Endothelial cell of umbilical vein (primary cell): ENCODE results near the gene ZNF283. TPM values are rescaled to one million over a fixed set of nuclear protein-coding genes. Genes with fewer than 3 reads are reported as not detected.
"Not testable (repeated sequence)": the region's sequence is repeated elsewhere in the genome, so short reads cannot be mapped to it uniquely, and the experiment has no call there.

ENCODE experiments used
- BruUV-seq: library from RNA; stranded (reverse); fragments of 400-500 nt; replicated peaks from 2 replicates; lab custom pipeline; 2021; lab: Mats Ljungman, UMichigan
- CTCF ChIA-PET: fragments of 300-600, 350-600 bp; sonication (Branson Sonifier 250); formaldehyde crosslinking; loops from one replicate; lab custom pipeline; 2021; ENCODE audit warnings: antibody characterized with exemption, inconsistent platforms; lab: Charles Lee
- POLR2A ChIA-PET: fragments of 300-600, 350-600 bp; sonication (Branson Sonifier 250); formaldehyde crosslinking; loops from one replicate; lab custom pipeline; 2021; ENCODE audit warnings: antibody characterized with exemption, inconsistent platforms; lab: Charles Lee
- DNase-seq: peaks from one replicate; pipeline ENCODE4 v3.0.0-alpha.2; 2011; ENCODE audit warnings: low read depth, low spot score
- FAIRE-seq: peaks from 2 replicates; lab custom pipeline; 2011; peaks lifted over from hg19 to GRCh38; lab: Jason Lieb, UNC
- H2AFZ ChIP-seq: 2 replicates; pipeline ENCODE4 v1.6.0; 2012; ENCODE audit warnings: low read depth, low read length, control low read depth, inconsistent platforms
- H3K27ac ChIP-seq: 2 replicates; pipeline ENCODE4 v1.5.1; 2011; ENCODE audit warnings: low read depth, mild to moderate bottlenecking, control low read depth, low read length, moderate library complexity; ENCODE audit not compliant: insufficient read depth
- H3K27me3 ChIP-seq, 2 experiments: 2 replicates each; pipeline versions ENCODE4 v1.6.0 to v1.6.1; 2011; ENCODE audit warnings: low read length in 2 of 2, mixed read lengths in 1 of 2; ENCODE audit not compliant: control insufficient read depth in 2 of 2, insufficient read depth in 2 of 2
- H3K36me3 ChIP-seq, 2 experiments: 2 replicates in 1 of 2; 3 replicates in 1 of 2; pipeline ENCODE4 v1.5.1; 2011; ENCODE audit warnings: low read length in 2 of 2, mild to moderate bottlenecking in 1 of 2, moderate library complexity in 1 of 2; ENCODE audit not compliant: control insufficient read depth in 2 of 2, insufficient read depth in 2 of 2; ENCODE audit errors: extremely low read depth in 1 of 2
- H3K4me1 ChIP-seq: 3 replicates; pipeline ENCODE4 v1.5.1; 2011; ENCODE audit warnings: mild to moderate bottlenecking, low read length; ENCODE audit not compliant: control insufficient read depth, insufficient read depth; ENCODE audit errors: extremely low read depth
- H3K4me2 ChIP-seq: 2 replicates; pipeline ENCODE4 v1.6.1; 2011; ENCODE audit warnings: low read length, control low read depth, mixed read lengths; ENCODE audit not compliant: insufficient read depth
- H3K4me3 ChIP-seq, 3 experiments: fragments of 200-600 bp in 1 of 3; sonication (generic), shearing (Covaris generic) in 1 of 3; replicated peaks in 1 of 3; 2 replicates each; pipeline ENCODE4 v1.5.1; 2011 to 2016; ENCODE audit warnings: control low read depth in 3 of 3, low read length in 3 of 3, mild to moderate bottlenecking in 2 of 3, inconsistent platforms in 1 of 3, low read depth in 1 of 3, moderate library complexity in 1 of 3; ENCODE audit not compliant: insufficient read depth in 1 of 3
- H3K79me2 ChIP-seq: 2 replicates; pipeline ENCODE4 v1.6.0; 2012; ENCODE audit warnings: low read length, inconsistent platforms; ENCODE audit not compliant: control insufficient read depth, insufficient read depth
- H3K9ac ChIP-seq: replicated peaks from 2 replicates; pipeline ENCODE3; 2011; ENCODE audit warnings: low read length, control low read depth; ENCODE audit not compliant: insufficient read depth; ENCODE audit errors: extremely low read depth
- H3K9me1 ChIP-seq: replicated peaks from 3 replicates; pipeline ENCODE4 v1.6.0; 2011; ENCODE audit warnings: mild to moderate bottlenecking, low read length; ENCODE audit not compliant: control insufficient read depth, insufficient read depth; ENCODE audit errors: extremely low read depth
- H3K9me3 ChIP-seq: replicated peaks from 2 replicates; pipeline ENCODE4 v1.5.1; 2012; ENCODE audit warnings: low read length, inconsistent platforms; ENCODE audit not compliant: control insufficient read depth, insufficient read depth
- H4K20me1 ChIP-seq: replicated peaks from 2 replicates; pipeline ENCODE3; 2011; ENCODE audit warnings: mild to moderate bottlenecking, low read length; ENCODE audit not compliant: control insufficient read depth, insufficient read depth; ENCODE audit errors: extremely low read depth
- CTCF ChIP-seq, 2 donors: IDR thresholded peaks; 1 replicate in 1 of 2; 2 replicates in 1 of 2; pipeline ENCODE4 v1.5.1; 2011; ENCODE audit warnings: low read length in 2 of 2, mild to moderate bottlenecking in 2 of 2, moderate library complexity in 2 of 2, control low read depth in 1 of 2, inconsistent platforms in 1 of 2, low read depth in 1 of 2; ENCODE audit not compliant: insufficient read depth in 1 of 2; ENCODE audit errors: extremely low read depth in 1 of 2
- EZH2 ChIP-seq: IDR thresholded peaks from 2 replicates; pipeline ENCODE4 v1.6.1; 2012; ENCODE audit warnings: borderline replicate concordance, low read depth, mild to moderate bottlenecking, moderate library complexity, low read length, inconsistent platforms; ENCODE audit not compliant: severe bottlenecking
- FOS ChIP-seq: IDR thresholded peaks from 2 replicates; pipeline ENCODE4 v1.6.1; 2011; ENCODE audit warnings: mild to moderate bottlenecking, low read length, moderate library complexity, borderline replicate concordance; ENCODE audit not compliant: insufficient read depth
- GATA2 ChIP-seq: IDR thresholded peaks from 2 replicates; pipeline ENCODE4 v1.7.0; 2011; ENCODE audit warnings: low read depth, mild to moderate bottlenecking, moderate library complexity, mixed read lengths, low read length; ENCODE audit not compliant: insufficient read length, insufficient read depth
- JUN ChIP-seq: IDR thresholded peaks from 2 replicates; pipeline ENCODE4 v1.6.1; 2011; ENCODE audit warnings: borderline replicate concordance, low read depth; ENCODE audit not compliant: insufficient read length, insufficient read depth
- MYC ChIP-seq: IDR thresholded peaks from one replicate; pipeline ENCODE4 v1.6.1; 2011; ENCODE audit warnings: mild to moderate bottlenecking, low read depth, low read length
- POLR2A ChIP-seq: IDR thresholded peaks from 2 replicates; pipeline ENCODE4 v1.6.1; 2012; ENCODE audit warnings: low read depth, mild to moderate bottlenecking, control low read depth, low read length
- POLR2AphosphoS5 ChIP-seq: IDR thresholded peaks from 2 replicates; pipeline ENCODE4 v1.6.1; 2012; ENCODE audit warnings: low read depth, mild to moderate bottlenecking, control low read depth, low read length, moderate library complexity; ENCODE audit not compliant: insufficient read depth
- dilution Hi-C: fragments of 300-500 bp; cut with MboI; formaldehyde crosslinking; loops from one replicate; pipeline ENCODE4 v1.15.0; 2019; ENCODE audit warnings: low sequenced_read_pairs; ENCODE audit not compliant: extremely low pct_ligation_motif_present
- intact Hi-C: fragments of 100-400 bp; cut with micrococcal nuclease; formaldehyde crosslinking; loops from one replicate; pipeline ENCODE4 v1.10.0; 2022
- polyA plus RNA-seq, 4 experiments: library from polyadenylated mRNA; depleted of rRNA in 3 of 4; stranded (reverse) in 3 of 4; unstranded in 1 of 4; fragments of >200 nt; gene quantifications; 2 replicates each; pipeline versions ENCODE4 v1.2.1 to v1.2.3, GENCODE V29; 2011 to 2012; ENCODE audit warnings: missing spikeins in 1 of 4
- total RNA-seq: library from RNA; stranded (reverse); gene quantifications from 2 replicates; pipeline ENCODE4 v1.2.3, GENCODE V29; 2021
- TF ChIP-seq, protein P1 (sequence below): IDR thresholded peaks from 2 replicates; pipeline ENCODE4 v1.6.1; 2011; ENCODE audit not compliant: insufficient read depth, insufficient read length

ZNF283 gene
- total and polyA plus RNA-seq, 2 donors (not counting 3 experiments of a cell fraction or from before 2014, with no cell fraction given), result 1.9 to 10.7 TPM

GRCh38 chr19:43804432-43804831 lies 22.7 kb upstream of the ZNF283 start:
- Histone ChIP-seq H3K36me3 (no peaks in the 10 kb centered on the region), H3K27ac (no peak overlapping the region), H3K4me2 (no peak overlapping the region), H3K27me3 (no peaks in the 10 kb centered on the region), H3K79me2 (no peaks in the 10 kb centered on the region), H3K4me1 (peaks cover 6% of the 10 kb centered on the region), H4K20me1 (no peaks in the 10 kb centered on the region), H3K9me3 (no peaks in the 10 kb centered on the region), H3K9me1 (no peaks in the 10 kb centered on the region), H2AFZ (no peak overlapping the region), H3K4me3 (no peak overlapping the region), H3K9ac (no peak overlapping the region)
- intact Hi-C loops (no loop called here), dilution Hi-C loops (no loop called here)
- BruUV-seq, result no TSS peak
- FAIRE-seq, result no peak
- TF ChIP-seq GATA2 (no peak), POLR2A (no peak), CTCF (IDR thresholded peaks at IDR 0.05; ENCODE audit: extremely low read depth in 1 of 2, insufficient read depth in 1 of 2, low read depth in 1 of 2, low read length in 2 of 2) (no peak), FOS (no peak), EZH2 (no peak), JUN (no peak), MYC (no peak), POLR2AphosphoS5 (no peak)
- TF ChIP-seq, protein P1, sequence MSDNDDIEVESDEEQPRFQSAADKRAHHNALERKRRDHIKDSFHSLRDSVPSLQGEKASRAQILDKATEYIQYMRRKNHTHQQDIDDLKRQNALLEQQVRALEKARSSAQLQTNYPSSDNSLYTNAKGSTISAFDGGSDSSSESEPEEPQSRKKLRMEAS, result no peak
- POLR2A ChIA-PET, result no interaction called here
- CTCF ChIA-PET, result interaction anchor here (1.0 kb wide), 2 partner anchors 38 to 59 kb away, joined by 3 read pairs; no protein-coding TSS in a partner anchor
- no peak for DNase-seq

GRCh38 chr19:43806401-43806800 lies 20.7 kb upstream of the ZNF283 start:
- H3K4me3 ChIP-seq, H3K9ac ChIP-seq, H2AFZ ChIP-seq, H3K4me1 ChIP-seq, H3K27me3 ChIP-seq, H3K4me2 ChIP-seq, H3K27ac ChIP-seq, H3K9me3 ChIP-seq, POLR2A ChIA-PET, DNase-seq, H4K20me1 ChIP-seq, H3K79me2 ChIP-seq, H3K9me1 ChIP-seq, H3K36me3 ChIP-seq, FAIRE-seq, dilution Hi-C loops, BruUV-seq: not testable (repeated sequence)
- intact Hi-C loops, result loop anchor here (5.0 kb wide), 1 partner anchor 359 kb away; no protein-coding TSS in a partner anchor
- CTCF ChIA-PET, result interaction anchor here (1.0 to 1.5 kb wide), 4 partner anchors 13 to 61 kb away, joined by 3 to 6 read pairs (median 3); no protein-coding TSS in a partner anchor
